ENCODE measurements around the gene CHST2. TPM values are rescaled to one million over a fixed set of nuclear protein-coding genes. Genes with fewer than 3 reads are reported as not detected.

The CHST2 gene
- total RNA-seq, 3 donors from 2014 or later: 1.1 to 3.2 (median 1.5) TPM

GRCh38 chr3:143167969-143168854, 48.6 kb downstream of the CHST2 start:
- no peak for DNase-seq
- no peak for ATAC-seq
- TF ChIP-seq CTCF (IDR thresholded peaks at IDR 0.05): no peak
- intact Hi-C loops (cut with DNase I, micrococcal nuclease): no loop called here
- no peaks in the 10 kb centered on the region for H3K9me3 ChIP-seq
- H3K4me3 ChIP-seq: no peak overlapping the region
- no peaks in the 10 kb centered on the region for H3K36me3 ChIP-seq (ENCODE audit: low read depth)
- H3K4me1 ChIP-seq (ENCODE audit: low read depth): no peaks in the 10 kb centered on the region

GRCh38 chr3:143168855-143169192, 49.3 kb downstream of the CHST2 start:
- intact Hi-C loops (cut with DNase I, micrococcal nuclease): no loop called here
- Histone ChIP-seq H3K4me3 (no peak overlapping the region), H3K9me3 (no peaks in the 10 kb centered on the region), H3K4me1 (ENCODE audit: low read depth) (no peaks in the 10 kb centered on the region), H3K36me3 (ENCODE audit: low read depth) (no peaks in the 10 kb centered on the region)
- no peak for ATAC-seq
- TF ChIP-seq CTCF (IDR thresholded peaks at IDR 0.05): no peak
- DNase-seq: no peak

- no peaks in the 10 kb centered on the region for H3K36me3 ChIP-seq (ENCODE audit: low read depth)
- ATAC-seq (no peak), DNase-seq (no peak)
- intact Hi-C loops (cut with DNase I, micrococcal nuclease): no loop called here
- H3K9me3 ChIP-seq: no peaks in the 10 kb centered on the region
- no peak for TF ChIP-seq CTCF (IDR thresholded peaks at IDR 0.05)
- no peak overlapping the region for H3K4me3 ChIP-seq
- H3K4me1 ChIP-seq (ENCODE audit: low read depth): no peaks in the 10 kb centered on the region
Observed at GRCh38 chr3:143170074-143170473, 50.5 kb downstream of the CHST2 start.

GRCh38 chr3:143170676-143171075, 51.1 kb downstream of the CHST2 start:
- Histone ChIP-seq H3K4me1 (ENCODE audit: low read depth) (no peaks in the 10 kb centered on the region), H3K4me3 (no peak overlapping the region), H3K36me3 (ENCODE audit: low read depth) (no peaks in the 10 kb centered on the region), H3K9me3 (no peaks in the 10 kb centered on the region)
- TF ChIP-seq CTCF (IDR thresholded peaks at IDR 0.05): no peak
- DNase-seq: no peak
- intact Hi-C loops (cut with DNase I, micrococcal nuclease): no loop called here
- ATAC-seq: peak; percentile 11

- H3K9me3 ChIP-seq: no peaks in the 10 kb centered on the region
- DNase-seq (no peak), ATAC-seq (peak; percentile 64)
- H3K4me3 ChIP-seq: no peak overlapping the region
- no peaks in the 10 kb centered on the region for H3K36me3 ChIP-seq (ENCODE audit: low read depth)
- intact Hi-C loops (cut with DNase I, micrococcal nuclease): no loop called here
- no peak for TF ChIP-seq CTCF (IDR thresholded peaks at IDR 0.05)
- H3K4me1 ChIP-seq (ENCODE audit: low read depth): no peaks in the 10 kb centered on the region
Observed at GRCh38 chr3:143171141-143171980, 51.8 kb downstream of the CHST2 start.
